Natural killer cell (primary cell): ENCODE data around the gene RNF126. TPM values are rescaled to one million over a fixed set of nuclear protein-coding genes. Genes with fewer than 3 reads are reported as not detected.

ENCODE experiments used
- ATAC-seq, 3 donors: fragments of 150-1000 bp in 2 of 3; fragments of 200-7000 bp in 1 of 3; cut with Tn5 transposase; 1 replicate in 1 of 3; 2 replicates in 2 of 3; pipeline ENCODE4 v1.10.0; 2021; ENCODE audit warnings: mild to moderate bottlenecking in 2 of 3, moderate library complexity in 2 of 3
- DNase-seq, 2 donors: peaks; one replicate each; pipeline versions ENCODE4 v3.0.0 to v3.0.0-alpha.2; 2013 to 2021; ENCODE audit warnings: mixed read lengths in 1 of 2
- H3K27ac ChIP-seq: one replicate; pipeline ENCODE4 v1.5.1; 2013; ENCODE audit warnings: mild to moderate bottlenecking, low read length
- H3K27me3 ChIP-seq: one replicate; pipeline ENCODE4 v1.6.1; 2013; ENCODE audit warnings: low read length; ENCODE audit not compliant: control insufficient read depth, insufficient read depth
- H3K36me3 ChIP-seq: one replicate; pipeline ENCODE4 v1.6.1; 2013; ENCODE audit warnings: low read length; ENCODE audit not compliant: control insufficient read depth, insufficient read depth
- H3K4me1 ChIP-seq: one replicate; pipeline ENCODE4 v1.6.1; 2013; ENCODE audit warnings: low read length; ENCODE audit not compliant: control insufficient read depth, insufficient read depth
- H3K4me3 ChIP-seq: one replicate; pipeline ENCODE4 v1.5.1; 2013; ENCODE audit warnings: low read length
- H3K9me3 ChIP-seq: one replicate; pipeline ENCODE4 v1.6.1; 2013; ENCODE audit warnings: low read length; ENCODE audit not compliant: control insufficient read depth, insufficient read depth
- H3K27ac Mint-ChIP-seq, 2 donors: one replicate each; pipeline ENCODE4 v1.8.0; 2022; ENCODE audit warnings: mild to moderate bottlenecking in 2 of 2, mixed read lengths in 2 of 2, moderate library complexity in 1 of 2
- H3K27me3 Mint-ChIP-seq, 2 donors: one replicate each; pipeline ENCODE4 v1.8.0; 2022; ENCODE audit warnings: low read depth in 2 of 2, mixed read lengths in 2 of 2
- H3K36me3 Mint-ChIP-seq: one replicate; pipeline ENCODE4 v1.8.0; 2022; ENCODE audit warnings: mixed read lengths
- H3K4me1 Mint-ChIP-seq, 2 donors: one replicate each; pipeline ENCODE4 v1.8.0; 2022; ENCODE audit warnings: mixed read lengths in 2 of 2
- H3K4me3 Mint-ChIP-seq: one replicate; pipeline ENCODE4 v1.8.0; 2022; ENCODE audit warnings: mild to moderate bottlenecking, moderate library complexity, mixed read lengths
- H3K9me3 Mint-ChIP-seq, 2 donors: one replicate each; pipeline ENCODE4 v1.8.0; 2022; ENCODE audit warnings: mixed read lengths in 2 of 2
- CTCF ChIP-seq: fragments of 200-600 bp; IDR thresholded peaks from one replicate; pipeline ENCODE4 v1.8.0; 2022; ENCODE audit warnings: antibody characterized with exemption
- WGBS: methylation state at CpG from one replicate; pipeline ENCODE4 v1.1.7; 2013; ENCODE audit warnings: missing lambda C conversion rate; ENCODE audit not compliant: insufficient coverage; 5-methylcytosine and 5-hydroxymethylcytosine counted together
- intact Hi-C: fragments of 100-400 bp; cut with micrococcal nuclease; formaldehyde crosslinking; loops from one replicate; pipeline ENCODE4 v1.14.2; 2022
- total RNA-seq, 4 donors: library from RNA; stranded (reverse); fragments of 120-200 nt in 1 of 4; gene quantifications; one replicate each; pipeline versions ENCODE4 v1.2.3 to v1.2.4, GENCODE V29; 2013 to 2022

The RNF126 gene
- total RNA-seq, 3 donors from 2014 or later (not counting 1 experiment from before 2014, with no cell fraction given), result 119 to 149 (median 146) TPM

- no peak for TF ChIP-seq CTCF
- H3K4me3 Mint-ChIP-seq, result no peak overlapping the region
- DNase-seq (no peak), ATAC-seq (peak in 1 of 3 donors; percentile 14)
- Histone ChIP-seq H3K36me3 (peaks cover 36% of the 10 kb centered on the region), H3K4me3 (no peak overlapping the region), H3K27ac (no peak overlapping the region), H3K27me3 (no peaks in the 10 kb centered on the region), H3K9me3 (no peaks in the 10 kb centered on the region), H3K4me1 (no peaks in the 10 kb centered on the region)
- no peaks in the 10 kb centered on the region for H3K27me3 Mint-ChIP-seq
- H3K4me1 Mint-ChIP-seq, result peaks cover 0 to 4% of the 10 kb centered on the region in 2 donors
- WGBS, result 96% methylated on average over 62 of the region's 62 CpGs
- H3K27ac Mint-ChIP-seq, result peak overlapping the region in 1 of 2 donors; percentile 33
- H3K36me3 Mint-ChIP-seq, result no peaks in the 10 kb centered on the region
- intact Hi-C loops, result no loop called here
- H3K9me3 Mint-ChIP-seq, result no peaks in the 10 kb centered on the region
Observed at GRCh38 chr19:645912-646778, 16.9 kb downstream of the RNF126 start.

- H3K36me3 ChIP-seq, result peaks cover 29% of the 10 kb centered on the region
- intact Hi-C loops, result no loop called here
- TF ChIP-seq CTCF, result no peak
- WGBS, result 82% methylated on average over 14 of the region's 14 CpGs
- H3K9me3 ChIP-seq, result no peaks in the 10 kb centered on the region
- DNase-seq, result no peak
- Mint-ChIP-seq H3K27me3 (no peaks in the 10 kb centered on the region), H3K36me3 (no peaks in the 10 kb centered on the region), H3K27ac (peak overlapping the region in 1 of 2 donors; percentile 59), H3K4me1 (peaks cover 0 to 10% of the 10 kb centered on the region in 2 donors), H3K4me3 (no peak overlapping the region), H3K9me3 (no peaks in the 10 kb centered on the region)
- H3K27me3 ChIP-seq, result no peaks in the 10 kb centered on the region
- peaks cover 4% of the 10 kb centered on the region for H3K4me1 ChIP-seq
- H3K27ac ChIP-seq, result no peak overlapping the region
- no peak for ATAC-seq
- no peak overlapping the region for H3K4me3 ChIP-seq
Observed at GRCh38 chr19:644789-645188, 18.2 kb downstream of the RNF126 start.

- no peak for ATAC-seq
- TF ChIP-seq CTCF, result no peak
- H3K27ac ChIP-seq, result no peak overlapping the region
- no peak overlapping the region for H3K4me3 Mint-ChIP-seq
- no peaks in the 10 kb centered on the region for H3K9me3 Mint-ChIP-seq
- H3K27me3 ChIP-seq, result no peaks in the 10 kb centered on the region
- intact Hi-C loops, result no loop called here
- no peak overlapping the region for H3K27ac Mint-ChIP-seq
- peaks cover 3 to 13% of the 10 kb centered on the region in 2 donors for H3K4me1 Mint-ChIP-seq
- H3K36me3 ChIP-seq, result peaks cover 25% of the 10 kb centered on the region
- no peaks in the 10 kb centered on the region for H3K9me3 ChIP-seq
- no peak overlapping the region for H3K4me3 ChIP-seq
- WGBS, result 82% methylated on average over 27 of the region's 28 CpGs
- H3K4me1 ChIP-seq, result peaks cover 5% of the 10 kb centered on the region
- H3K36me3 Mint-ChIP-seq, result no peaks in the 10 kb centered on the region
- H3K27me3 Mint-ChIP-seq, result no peaks in the 10 kb centered on the region
- no peak for DNase-seq
Observed at GRCh38 chr19:644363-644762, 18.7 kb downstream of the RNF126 start.
